GM23338 (cell line): ENCODE measurements around the gene DCANP1.
A peak's percentile ranks its signal among the peaks of the same experiment; 100 is the strongest.

Experiments
- CREB1 ChIP-seq: fragments of 250-450 bp; sonication (Bioruptor Pico); IDR thresholded peaks from 2 replicates; pipeline ENCODE4 v1.5.0; 2020; ENCODE audit warnings: low read depth, mild to moderate bottlenecking, moderate library complexity
- CTCF ChIP-seq, 2 experiments: fragments of 200-600 bp in 1 of 2; sonication (generic) in 1 of 2; conservative IDR thresholded peaks; 2 replicates each; pipeline versions ENCODE4 v1.5.1 to v1.6.1; 2016 to 2017; ENCODE audit warnings: antibody characterized with exemption in 2 of 2, low read depth in 2 of 2, mild to moderate bottlenecking in 2 of 2, moderate library complexity in 1 of 2
- ETS1 ChIP-seq: IDR thresholded peaks from 2 replicates; pipeline ENCODE4 v1.6.1; 2016; ENCODE audit warnings: antibody characterized with exemption
- EZH2 ChIP-seq: fragments of 200-600 bp; sonication (generic); IDR thresholded peaks from one replicate; pipeline ENCODE4 v1.8.0; 2017; ENCODE audit warnings: antibody characterized with exemption, mild to moderate bottlenecking, low read depth; ENCODE audit not compliant: unreplicated experiment
- EZH2phosphoT487 ChIP-seq: fragments of 200-600 bp; sonication (generic); IDR thresholded peaks from one replicate; pipeline ENCODE4 v1.8.1; 2018; ENCODE audit warnings: antibody characterized with exemption; ENCODE audit not compliant: unreplicated experiment
- JUNB ChIP-seq: IDR thresholded peaks from one replicate; pipeline ENCODE4 v1.6.1; 2016; ENCODE audit warnings: antibody characterized with exemption; ENCODE audit not compliant: unreplicated experiment
- NANOG ChIP-seq: IDR thresholded peaks from 2 replicates; pipeline ENCODE4 v1.6.1; 2016; ENCODE audit warnings: antibody characterized with exemption, borderline replicate concordance
- POLR2AphosphoS5 ChIP-seq: IDR thresholded peaks from 2 replicates; pipeline ENCODE4 v1.6.1; 2016; ENCODE audit warnings: antibody characterized with exemption, low read depth
- REST ChIP-seq: IDR thresholded peaks from one replicate; pipeline ENCODE4 v1.6.1; 2018; ENCODE audit warnings: antibody characterized with exemption; ENCODE audit not compliant: unreplicated experiment
- STAT1 ChIP-seq: IDR thresholded peaks from one replicate; pipeline ENCODE4 v1.6.1; 2016; ENCODE audit warnings: antibody characterized with exemption; ENCODE audit not compliant: unreplicated experiment
- ZNF114 ChIP-seq: fragments of 250-450 bp; sonication (Bioruptor Pico); IDR thresholded peaks from 2 replicates; pipeline ENCODE4 v1.5.0; 2020; ENCODE audit warnings: mild to moderate bottlenecking, moderate library complexity
- ZNF331 ChIP-seq: fragments of 250-450 bp; sonication (Bioruptor Pico); IDR thresholded peaks from 2 replicates; pipeline ENCODE4 v1.5.0; 2020; ENCODE audit warnings: low read depth, mild to moderate bottlenecking, moderate library complexity
- ZNF462 ChIP-seq: fragments of 250-450 bp; sonication (Bioruptor Pico); IDR thresholded peaks from 2 replicates; pipeline ENCODE4 v1.5.0; 2020; ENCODE audit warnings: mild to moderate bottlenecking, moderate library complexity

- TF ChIP-seq CTCF (conservative IDR thresholded peaks at IDR 0.05; ENCODE audit: low read depth in 2 of 2) (no peak), ZNF331 (CRISPR knock-in tag) (no peak), POLR2AphosphoS5 (no peak), EZH2phosphoT487 (no peak), EZH2 (peak; percentile 67), CREB1 (CRISPR knock-in tag) (no peak), REST (no peak), ZNF462 (CRISPR knock-in tag) (no peak), JUNB (no peak), STAT1 (no peak), ZNF114 (CRISPR knock-in tag) (no peak), NANOG (no peak), ETS1 (no peak)
These were observed 43.9 kb upstream of the DCANP1 start for GRCh38 chr5:135491038-135491551.
